CD4-positive, CD25-positive, alpha-beta regulatory T cell (primary cell): ENCODE measurements around the gene METTL24. TPM values are rescaled to one million over a fixed set of nuclear protein-coding genes. Genes with fewer than 3 reads are reported as not detected.
A peak's percentile ranks its signal among the peaks of the same experiment; 100 is the strongest.

Experiments
- ATAC-seq, 2 donors: fragments of 150-1000 bp; cut with Tn5 transposase; one replicate each; pipeline ENCODE4 v1.10.0; 2021; ENCODE audit warnings: low read depth in 2 of 2, moderate number of reproducible peaks in 2 of 2, moderate library complexity in 1 of 2
- DNase-seq, 3 donors: peaks; one replicate each; pipeline versions ENCODE4 v3.0.0 to v3.0.0-alpha.2; 2012 to 2022; ENCODE audit warnings: mixed read lengths in 1 of 3
- H3K27ac ChIP-seq: one replicate; pipeline ENCODE4 v1.7.0; 2013; ENCODE audit warnings: mild to moderate bottlenecking, low read length; ENCODE audit not compliant: insufficient read depth, poor library complexity, severe bottlenecking
- H3K27me3 ChIP-seq: one replicate; pipeline ENCODE4 v1.7.0; 2013; ENCODE audit warnings: low read length; ENCODE audit not compliant: control insufficient read depth, insufficient read depth
- H3K36me3 ChIP-seq: one replicate; pipeline ENCODE4 v1.7.0; 2013; ENCODE audit warnings: mild to moderate bottlenecking, low read length, moderate library complexity; ENCODE audit not compliant: control insufficient read depth, insufficient read depth
- H3K4me1 ChIP-seq: 2 replicates; pipeline ENCODE4 v1.7.0; 2013; ENCODE audit warnings: mild to moderate bottlenecking, low read length; ENCODE audit not compliant: insufficient read depth, control insufficient read depth, poor library complexity, severe bottlenecking
- H3K4me3 ChIP-seq: one replicate; pipeline ENCODE4 v1.7.0; 2013; ENCODE audit warnings: low read depth, mild to moderate bottlenecking, low read length, moderate library complexity
- H3K9me3 ChIP-seq, 2 experiments: 1 replicate in 1 of 2; 2 replicates in 1 of 2; pipeline ENCODE4 v1.7.0; 2013; ENCODE audit warnings: low read length in 2 of 2, mild to moderate bottlenecking in 1 of 2, moderate library complexity in 1 of 2; ENCODE audit not compliant: control insufficient read depth in 2 of 2
- H3K27ac Mint-ChIP-seq, 3 donors: one replicate each; pipeline ENCODE4 v1.8.0; 2020 to 2022; ENCODE audit warnings: mild to moderate bottlenecking in 3 of 3, mixed read lengths in 3 of 3, moderate library complexity in 2 of 3
- H3K27me3 Mint-ChIP-seq: one replicate; pipeline ENCODE4 v1.8.0; 2022; ENCODE audit warnings: mild to moderate bottlenecking, mixed read lengths
- H3K36me3 Mint-ChIP-seq: one replicate; pipeline ENCODE4 v1.8.0; 2020; ENCODE audit warnings: mixed read lengths
- H3K4me1 Mint-ChIP-seq, 4 donors: one replicate each; pipeline ENCODE4 v1.8.0; 2020 to 2022; ENCODE audit warnings: mixed read lengths in 4 of 4, mild to moderate bottlenecking in 1 of 4
- H3K4me3 Mint-ChIP-seq, 4 donors: one replicate each; pipeline ENCODE4 v1.8.0; 2020 to 2022; ENCODE audit warnings: mild to moderate bottlenecking in 4 of 4, mixed read lengths in 4 of 4, moderate library complexity in 3 of 4
- H3K9me3 Mint-ChIP-seq, 7 donors: one replicate each; pipeline ENCODE4 v1.8.0; 2020 to 2022; ENCODE audit warnings: mixed read lengths in 7 of 7, mild to moderate bottlenecking in 3 of 7, moderate library complexity in 2 of 7
- polyA plus RNA-seq, 4 donors: library from polyadenylated mRNA; unstranded; fragments of 300-500 nt; fragmentation: Illumina TruSeq; gene quantifications; one replicate each; pipeline ENCODE4 v1.2.3, GENCODE V29; 2021
- total RNA-seq: library from RNA; stranded (reverse); gene quantifications from one replicate; pipeline ENCODE4 v1.2.3, GENCODE V29; 2022

The METTL24 gene
- total and polyA plus RNA-seq, 5 donors from 2014 or later, result not detected

DNA sequence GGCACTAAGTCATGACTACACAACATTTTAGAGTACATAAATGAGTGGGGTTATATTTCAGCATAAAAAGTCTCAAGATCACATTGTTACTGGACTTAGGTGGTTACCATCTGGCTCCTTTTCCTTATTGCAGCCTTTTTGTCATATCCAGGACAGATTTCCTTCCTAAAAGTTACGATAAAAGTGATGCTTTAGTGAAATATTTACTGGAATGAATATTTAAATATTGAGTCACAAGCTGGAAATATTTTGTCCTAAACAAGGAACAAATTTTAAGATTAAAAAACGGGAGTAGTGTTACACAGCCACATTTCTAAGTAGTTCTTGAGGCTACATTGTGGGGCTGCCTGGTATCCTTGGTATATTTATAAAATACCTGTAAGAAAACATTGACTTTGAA lies 125.7 kb downstream of the METTL24 start:
- Mint-ChIP-seq H3K27me3 (no peaks in the 10 kb centered on the region), H3K4me1 (peaks cover 0 to 14% (median 6%) of the 10 kb centered on the region in 4 donors), H3K36me3 (peaks cover 33% of the 10 kb centered on the region), H3K4me3 (no peak overlapping the region), H3K27ac (peak overlapping the region in 1 of 3 donors; percentile 41), H3K9me3 (peaks cover 0 to 2% (median 0%) of the 10 kb centered on the region in 7 donors)
- no peaks in the 10 kb centered on the region for H3K9me3 ChIP-seq
- no peak overlapping the region for H3K27ac ChIP-seq
- DNase-seq (no peak), ATAC-seq (no peak)
- peaks cover 21% of the 10 kb centered on the region for H3K36me3 ChIP-seq
- no peaks in the 10 kb centered on the region for H3K27me3 ChIP-seq
- peaks cover 7% of the 10 kb centered on the region for H3K4me1 ChIP-seq
- no peak overlapping the region for H3K4me3 ChIP-seq

DNA sequence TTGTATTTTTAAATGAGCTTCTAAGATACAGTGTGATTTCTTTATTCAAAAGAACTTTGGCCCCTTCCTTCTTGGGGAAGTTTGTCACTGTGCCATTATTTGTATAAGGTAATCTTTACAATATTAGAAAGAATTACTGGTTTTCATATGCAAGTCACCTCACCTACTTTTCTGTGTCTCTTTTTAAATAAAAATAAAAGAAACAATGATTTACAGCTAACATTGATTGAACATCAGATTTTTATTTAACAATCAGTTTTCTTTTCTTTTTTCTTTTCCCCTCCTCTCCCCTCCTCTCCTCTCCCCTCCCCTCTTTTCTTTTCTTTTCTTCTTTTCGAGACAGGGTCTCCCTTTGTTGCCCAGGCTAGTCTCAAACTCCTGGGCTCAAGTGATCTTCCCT lies 131.9 kb downstream of the METTL24 start:
- Histone ChIP-seq H3K4me3 (no peak overlapping the region), H3K36me3 (peaks cover 65% of the 10 kb centered on the region), H3K27ac (no peak overlapping the region), H3K27me3 (no peaks in the 10 kb centered on the region), H3K9me3 (no peaks in the 10 kb centered on the region), H3K4me1 (no peaks in the 10 kb centered on the region)
- Mint-ChIP-seq H3K9me3 (no peaks in the 10 kb centered on the region), H3K27ac (no peak overlapping the region), H3K27me3 (no peaks in the 10 kb centered on the region), H3K4me3 (no peak overlapping the region), H3K4me1 (peaks cover 0 to 6% (median 2%) of the 10 kb centered on the region in 4 donors), H3K36me3 (peaks cover 45% of the 10 kb centered on the region)
- no peak for ATAC-seq
- DNase-seq, result no peak

DNA sequence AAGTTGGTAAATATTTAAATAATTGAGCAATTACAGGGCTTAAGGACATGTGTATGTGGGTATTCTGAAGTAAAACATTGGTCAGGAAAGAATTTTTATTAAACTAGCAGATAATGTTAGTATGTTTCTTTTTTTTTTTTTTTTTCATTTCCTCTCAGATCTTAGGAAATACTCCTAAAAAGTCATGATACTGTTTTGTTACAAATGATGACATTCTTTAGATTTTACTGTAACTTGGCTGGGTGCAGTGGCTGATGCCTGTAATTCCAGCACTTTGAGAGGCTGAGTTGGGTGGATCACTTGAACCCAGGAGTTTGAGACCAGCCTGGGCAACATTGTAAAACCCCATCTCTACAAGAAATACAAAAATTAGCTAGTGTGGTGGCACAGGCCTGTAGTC lies 136.4 kb downstream of the METTL24 start:
- H3K9me3 Mint-ChIP-seq, result peaks cover 0 to 1% (median 0%) of the 10 kb centered on the region in 7 donors
- Histone ChIP-seq H3K4me1 (no peaks in the 10 kb centered on the region), H3K36me3 (peaks cover 80% of the 10 kb centered on the region), H3K4me3 (no peak overlapping the region), H3K27ac (no peak overlapping the region), H3K9me3 (no peaks in the 10 kb centered on the region), H3K27me3 (no peaks in the 10 kb centered on the region)
- DNase-seq, result no peak
- no peak overlapping the region for H3K27ac Mint-ChIP-seq
- H3K27me3 Mint-ChIP-seq, result no peaks in the 10 kb centered on the region
- peaks cover 59% of the 10 kb centered on the region for H3K36me3 Mint-ChIP-seq
- H3K4me3 Mint-ChIP-seq, result no peak overlapping the region
- ATAC-seq, result no peak
- peaks cover 0 to 11% (median 2%) of the 10 kb centered on the region in 4 donors for H3K4me1 Mint-ChIP-seq

- Histone ChIP-seq H3K4me3 (no peak overlapping the region), H3K27me3 (no peaks in the 10 kb centered on the region), H3K27ac (no peak overlapping the region), H3K9me3 (no peaks in the 10 kb centered on the region), H3K36me3 (peaks cover 96% of the 10 kb centered on the region), H3K4me1 (no peaks in the 10 kb centered on the region)
- Mint-ChIP-seq H3K4me3 (no peak overlapping the region), H3K4me1 (peaks cover 0 to 11% (median 2%) of the 10 kb centered on the region in 4 donors), H3K9me3 (peaks cover 0 to 3% (median 0%) of the 10 kb centered on the region in 7 donors), H3K36me3 (peaks cover 56% of the 10 kb centered on the region), H3K27ac (peak overlapping the region in 1 of 3 donors; percentile 41), H3K27me3 (no peaks in the 10 kb centered on the region)
- DNase-seq (no peak), ATAC-seq (no peak)
Observed at GRCh38 chr6:110217266-110217665, 140.9 kb downstream of the METTL24 start.

- Histone ChIP-seq H3K4me1 (no peaks in the 10 kb centered on the region), H3K27ac (no peak overlapping the region), H3K27me3 (no peaks in the 10 kb centered on the region), H3K9me3 (no peaks in the 10 kb centered on the region), H3K36me3 (peaks cover 98% of the 10 kb centered on the region), H3K4me3 (no peak overlapping the region)
- ATAC-seq, result no peak
- H3K27ac Mint-ChIP-seq, result no peak overlapping the region
- H3K9me3 Mint-ChIP-seq, result peaks cover 0 to 3% (median 0%) of the 10 kb centered on the region in 7 donors
- DNase-seq, result no peak
- peaks cover 58% of the 10 kb centered on the region for H3K36me3 Mint-ChIP-seq
- H3K4me1 Mint-ChIP-seq, result peaks cover 0 to 11% (median 2%) of the 10 kb centered on the region in 4 donors
- no peaks in the 10 kb centered on the region for H3K27me3 Mint-ChIP-seq
- H3K4me3 Mint-ChIP-seq, result no peak overlapping the region
Observed at GRCh38 chr6:110216140-110216539, 142.0 kb downstream of the METTL24 start.

DNA sequence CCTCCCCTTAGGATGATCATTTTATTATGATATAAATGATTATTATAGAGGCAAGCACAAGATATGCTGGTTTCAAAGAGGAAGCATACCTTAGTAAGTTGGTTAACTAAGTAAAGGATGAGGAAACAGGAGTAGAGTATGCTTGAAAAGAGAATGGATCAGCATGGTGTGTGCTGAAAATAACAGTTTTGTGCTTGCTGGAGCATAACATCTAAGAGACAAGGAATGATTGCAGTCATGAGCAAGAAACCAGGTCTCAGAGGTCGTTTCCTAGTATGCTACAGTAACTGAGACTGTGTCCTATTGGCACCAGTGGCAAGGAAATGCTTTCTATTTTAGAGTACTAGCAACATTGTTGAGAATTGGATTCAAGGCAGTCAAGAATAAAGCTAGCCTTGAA lies 143.8 kb downstream of the METTL24 start:
- no peaks in the 10 kb centered on the region for H3K9me3 ChIP-seq
- peaks cover 0 to 7% (median 2%) of the 10 kb centered on the region in 4 donors for H3K4me1 Mint-ChIP-seq
- no peak overlapping the region for H3K4me3 ChIP-seq
- H3K27ac ChIP-seq, result no peak overlapping the region
- no peaks in the 10 kb centered on the region for H3K4me1 ChIP-seq
- H3K27me3 Mint-ChIP-seq, result no peaks in the 10 kb centered on the region
- no peak for DNase-seq
- no peaks in the 10 kb centered on the region for H3K27me3 ChIP-seq
- peaks cover 99% of the 10 kb centered on the region for H3K36me3 ChIP-seq
- no peak overlapping the region for H3K27ac Mint-ChIP-seq
- H3K4me3 Mint-ChIP-seq, result no peak overlapping the region
- no peak for ATAC-seq
- H3K36me3 Mint-ChIP-seq, result peaks cover 48% of the 10 kb centered on the region
- H3K9me3 Mint-ChIP-seq, result peaks cover 0 to 2% (median 0%) of the 10 kb centered on the region in 7 donors

- DNase-seq (no peak), ATAC-seq (no peak)
- H3K36me3 Mint-ChIP-seq, result peaks cover 44% of the 10 kb centered on the region
- peak overlapping the region in 1 of 3 donors; percentile 18 for H3K27ac Mint-ChIP-seq
- Histone ChIP-seq H3K4me1 (no peaks in the 10 kb centered on the region), H3K4me3 (no peak overlapping the region), H3K36me3 (peaks cover 90% of the 10 kb centered on the region), H3K27me3 (no peaks in the 10 kb centered on the region), H3K27ac (no peak overlapping the region), H3K9me3 (no peaks in the 10 kb centered on the region)
- no peak overlapping the region for H3K4me3 Mint-ChIP-seq
- no peaks in the 10 kb centered on the region for H3K27me3 Mint-ChIP-seq
- peaks cover 0 to 6% (median 2%) of the 10 kb centered on the region in 4 donors for H3K4me1 Mint-ChIP-seq
- peaks cover 0 to 2% (median 0%) of the 10 kb centered on the region in 7 donors for H3K9me3 Mint-ChIP-seq
Observed at GRCh38 chr6:110211753-110212152, 146.4 kb downstream of the METTL24 start.

DNA sequence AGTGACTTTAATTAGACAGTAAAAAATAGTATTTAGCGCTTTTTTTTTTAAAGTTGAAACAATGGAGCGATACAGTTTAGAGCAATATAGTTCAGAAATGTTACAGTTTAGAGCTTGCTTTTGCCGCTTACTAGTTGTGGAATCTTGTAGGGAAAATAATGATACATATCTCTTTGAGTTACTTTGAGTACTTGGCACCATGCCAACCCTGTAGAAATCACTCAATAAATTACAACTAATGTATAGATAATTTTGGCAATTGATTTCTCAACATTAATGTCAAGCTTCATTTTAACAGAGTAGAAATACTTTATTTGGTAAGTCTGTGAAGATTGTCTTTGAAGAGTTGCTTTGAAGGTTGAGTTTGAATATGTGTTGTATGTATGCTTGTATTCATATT lies 150.5 kb downstream of the METTL24 start:
- no peak overlapping the region for H3K4me3 Mint-ChIP-seq
- ATAC-seq, result no peak
- Histone ChIP-seq H3K9me3 (no peaks in the 10 kb centered on the region), H3K27ac (no peak overlapping the region), H3K36me3 (peaks cover 49% of the 10 kb centered on the region), H3K4me1 (no peaks in the 10 kb centered on the region), H3K4me3 (no peak overlapping the region), H3K27me3 (no peaks in the 10 kb centered on the region)
- peaks cover 29% of the 10 kb centered on the region for H3K36me3 Mint-ChIP-seq
- H3K9me3 Mint-ChIP-seq, result no peaks in the 10 kb centered on the region
- no peak for DNase-seq
- no peak overlapping the region for H3K27ac Mint-ChIP-seq
- H3K4me1 Mint-ChIP-seq, result peaks cover 6 to 11% (median 10%) of the 10 kb centered on the region in 4 donors
- no peaks in the 10 kb centered on the region for H3K27me3 Mint-ChIP-seq
